Left cardiac atrium (tissue), 4 donors: Measurements from ENCODE around the gene FBN1. TPM values are rescaled to one million over a fixed set of nuclear protein-coding genes. Genes with fewer than 3 reads are reported as not detected.
A peak's percentile ranks its signal among the peaks of the same experiment; 100 is the strongest.

Experiments used
- ATAC-seq, 2 donors: fragments of 200-7000 bp; cut with Tn5 transposase; one replicate each; pipeline ENCODE4 v1.9.1; 2020; ENCODE audit warnings: mild to moderate bottlenecking in 2 of 2, moderate library complexity in 2 of 2
- DNase-seq: peaks from one replicate; pipeline ENCODE4 v3.0.0-alpha.2; 2020
- intact Hi-C, 2 donors: fragments of 100-400 bp; cut with DNase I; formaldehyde crosslinking; loops; one replicate each; pipeline versions ENCODE4 v1.14.1 to v1.15.1; 2022 to 2023
- total RNA-seq, 2 donors: library from RNA; stranded (reverse); fragmentation: NEBNext Ultra II Directional; extraction: Animal tissue kit (Norgen Biotek cat#: 25700); gene quantifications; one replicate each; pipeline ENCODE4 v1.2.1, GENCODE V29; 2021
- donor health status: DM: no; HTN: yes; CAD: no.
- donor health status: DM: no; HTN: yes; CAD: no; lungs with severe emphysema.
- donor health status: DM: yes; HTN: yes; CAD: no.
- donor health status: Dilated cardiomyopathy.

The FBN1 gene
- total RNA-seq, 2 donors from 2014 or later: 105 to 110 TPM

- DNase-seq (peak; percentile 61), ATAC-seq (peak; percentile 67 to 96)
- intact Hi-C loops: no loop called here
Observed at GRCh38 chr15:48373821-48374451, 271.6 kb downstream of the FBN1 start.

- intact Hi-C loops: no loop called here
- ATAC-seq (no peak), DNase-seq (no peak)
Observed at GRCh38 chr15:48371961-48372360, 273.5 kb downstream of the FBN1 start.

GRCh38 chr15:48371550-48371949 is 274.0 kb downstream of the FBN1 start:
- intact Hi-C loops: no loop called here
- ATAC-seq: no peak
- no peak for DNase-seq

GRCh38 chr15:48370460-48370859 is 275.0 kb downstream of the FBN1 start:
- ATAC-seq: no peak
- intact Hi-C loops: no loop called here
- no peak for DNase-seq

- peak in 1 of 2 donors; percentile 49 for ATAC-seq
- intact Hi-C loops: loop anchor here in 1 of 2 donors (10.0 kb wide), 2 partner anchors 277 to 437 kb away; partner anchors contain the start of gene FBN1
- no peak for DNase-seq
Observed at GRCh38 chr15:48367483-48367882, 278.0 kb downstream of the FBN1 start.

- ATAC-seq: peak in 1 of 2 donors; percentile 82
Observed at GRCh38 chr15:48366584-48367312, 278.8 kb downstream of the FBN1 start.

GRCh38 chr15:48365575-48365974 is 279.9 kb downstream of the FBN1 start:
- DNase-seq: no peak
- intact Hi-C loops: loop anchor here in 1 of 2 donors (10.0 kb wide), 2 partner anchors 279 to 439 kb away; partner anchors contain the start of gene FBN1
- ATAC-seq: no peak

More at GRCh38 chr15:48366584-48367312, 278.8 kb downstream of the FBN1 start:
- no peak for DNase-seq
- intact Hi-C loops: loop anchor here in 1 of 2 donors (10.0 kb wide), 2 partner anchors 278 to 438 kb away; partner anchors contain the start of gene FBN1

GRCh38 chr15:48363474-48363873 is 282.0 kb downstream of the FBN1 start:
- intact Hi-C loops: loop anchor here in 1 of 2 donors (10.0 kb wide), 2 partner anchors 281 to 441 kb away; partner anchors contain the start of gene FBN1
- ATAC-seq (peak in 1 of 2 donors; percentile 53), DNase-seq (no peak)

- ATAC-seq (no peak), DNase-seq (no peak)
- intact Hi-C loops: loop anchor here in 1 of 2 donors (10.0 kb wide), 2 partner anchors 283 to 443 kb away; partner anchors contain the start of gene FBN1
Observed at GRCh38 chr15:48361685-48362084, 283.8 kb downstream of the FBN1 start.

- intact Hi-C loops: loop anchor here in 1 of 2 donors (10.0 kb wide), 2 partner anchors 284 to 444 kb away; partner anchors contain the start of gene FBN1
- peak in 1 of 2 donors; percentile 44 for ATAC-seq
Observed at GRCh38 chr15:48360841-48361240, 284.7 kb downstream of the FBN1 start.

More at GRCh38 chr15:48360841-48361240, 284.7 kb downstream of the FBN1 start:
- DNase-seq: no peak

Other genes with a start within 250 kb of the FBN1 start
- gene CEP152, start 165.4 kb upstream of the FBN1 start, total RNA-seq: 1 to 10 TPM; 2.1 to 4.2 TPM
- gene EID1, start 232.4 kb upstream of the FBN1 start, total RNA-seq: 100 to 1,000 TPM; 201 to 233 TPM